HT1080 (cell line): ENCODE measurements around the gene SRMS. TPM values are rescaled to one million over a fixed set of nuclear protein-coding genes. Genes with fewer than 3 reads are reported as not detected.
"Not testable (repeated sequence)": the region's sequence is repeated elsewhere in the genome, so short reads cannot be mapped to it uniquely, and the experiment has no call there.

Experiments
- DNase-seq: peaks from one replicate; pipeline ENCODE4 v3.0.0-alpha.2; 2015; ENCODE audit warnings: low read depth
- total RNA-seq: library from RNA; depleted of rRNA; stranded (reverse); fragments of >200 nt; shearing (Covaris generic); gene quantifications from 2 replicates; pipeline ENCODE4 v1.2.3, GENCODE V29; 2014

SRMS gene
- total RNA-seq, 1 experiment from 2014 or later, result not detected

GRCh38 chr20:63566395-63567135 is 19.0 kb upstream of the SRMS start:
- no peak for DNase-seq

GRCh38 chr20:63565699-63566335 is 18.3 kb upstream of the SRMS start:
- no peak for DNase-seq

GRCh38 chr20:63565021-63565698 is 17.6 kb upstream of the SRMS start:
- no peak for DNase-seq

- DNase-seq, result no peak
Measured at GRCh38 chr20:63564036-63564810, 16.7 kb upstream of the SRMS start.

- no peak for DNase-seq
Measured at GRCh38 chr20:63563225-63563935, 15.8 kb upstream of the SRMS start.

- DNase-seq, result no peak
Measured at GRCh38 chr20:63562461-63563224, 15.1 kb upstream of the SRMS start.

- no peak for DNase-seq
Measured at GRCh38 chr20:63561624-63562396, 14.3 kb upstream of the SRMS start.

GRCh38 chr20:63560856-63561609 is 13.5 kb upstream of the SRMS start:
- DNase-seq, result no peak

GRCh38 chr20:63560333-63560805 is 12.8 kb upstream of the SRMS start:
- DNase-seq, result no peak

- not testable (repeated sequence) for DNase-seq
Measured at GRCh38 chr20:63559485-63560332, 12.2 kb upstream of the SRMS start.

GRCh38 chr20:63558804-63559484 is 11.4 kb upstream of the SRMS start:
- no peak for DNase-seq

GRCh38 chr20:63557481-63557891 is 9.9 kb upstream of the SRMS start:
- no peak for DNase-seq

GRCh38 chr20:63556873-63557478 is 9.4 kb upstream of the SRMS start:
- no peak for DNase-seq

GRCh38 chr20:63555661-63556381 is 8.3 kb upstream of the SRMS start:
- no peak for DNase-seq

- no peak for DNase-seq
Measured at GRCh38 chr20:63554361-63555278, 7.1 kb upstream of the SRMS start.
